MCF 10A (cell line): ENCODE results near the gene APOL4. TPM values are rescaled to one million over a fixed set of nuclear protein-coding genes. Genes with fewer than 3 reads are reported as not detected.

Experiments
- BruUV-seq: library from RNA; stranded (reverse); fragments of 400-500 nt; replicated peaks from 2 replicates; lab custom pipeline; 2021; lab: Mats Ljungman, UMichigan
- CTCF ChIA-PET: fragments of 300-600 bp; sonication (Branson Sonifier 250); formaldehyde crosslinking; extraction: SDS; loops from one replicate; lab custom pipeline; 2021; ENCODE audit warnings: antibody characterized with exemption, inconsistent platforms; lab: Yijun Ruan, JAX
- POLR2A ChIA-PET: fragments of 300-600, 350-650 bp; sonication (Branson Sonifier 250); formaldehyde crosslinking; extraction: SDS; loops from one replicate; lab custom pipeline; 2020; ENCODE audit warnings: antibody characterized with exemption, inconsistent platforms; lab: Yijun Ruan, JAX
- DNase-seq: peaks from one replicate; pipeline ENCODE4 v3.0.0-alpha.2; 2018; ENCODE audit not compliant: unreplicated experiment
- H3K27ac Mint-ChIP-seq: one replicate; pipeline ENCODE4 v1.8.0; 2022; ENCODE audit warnings: mild to moderate bottlenecking, low read depth, mixed read lengths; ENCODE audit not compliant: unreplicated experiment
- H3K27me3 Mint-ChIP-seq: one replicate; pipeline ENCODE4 v1.8.0; 2022; ENCODE audit warnings: mixed read lengths; ENCODE audit not compliant: insufficient read depth, unreplicated experiment
- H3K36me3 Mint-ChIP-seq: one replicate; pipeline ENCODE4 v1.8.0; 2022; ENCODE audit warnings: mild to moderate bottlenecking, moderate library complexity, mixed read lengths; ENCODE audit not compliant: insufficient read depth, unreplicated experiment
- H3K4me1 Mint-ChIP-seq: one replicate; pipeline ENCODE4 v1.8.0; 2022; ENCODE audit warnings: mixed read lengths; ENCODE audit not compliant: insufficient read depth, unreplicated experiment
- H3K4me3 Mint-ChIP-seq: one replicate; pipeline ENCODE4 v1.8.0; 2022; ENCODE audit warnings: mild to moderate bottlenecking, moderate library complexity, mixed read lengths; ENCODE audit not compliant: unreplicated experiment
- H3K9me3 Mint-ChIP-seq: one replicate; pipeline ENCODE4 v1.8.0; 2022; ENCODE audit warnings: mixed read lengths; ENCODE audit not compliant: unreplicated experiment
- CTCF ChIP-seq: fragments of 200-600 bp; IDR thresholded peaks from one replicate; pipeline ENCODE4 v1.8.0; 2022; ENCODE audit warnings: antibody characterized with exemption, mild to moderate bottlenecking; ENCODE audit not compliant: unreplicated experiment
- intact Hi-C: fragments of 100-400 bp; cut with micrococcal nuclease; formaldehyde crosslinking; loops from 2 replicates; pipeline ENCODE4 v1.14.1; 2022
- total RNA-seq: library from RNA; stranded (reverse); gene quantifications from 2 replicates; pipeline ENCODE4 v1.2.3, GENCODE V29; 2022

The APOL4 gene
- total RNA-seq, 1 experiment from 2014 or later = not detected

GRCh38 chr22:36149441-36149840, 52.2 kb downstream of the APOL4 start:
- Mint-ChIP-seq H3K4me1 (peaks cover 36% of the 10 kb centered on the region), H3K36me3 (peaks cover 4% of the 10 kb centered on the region), H3K27me3 (no peaks in the 10 kb centered on the region), H3K4me3 (no peak overlapping the region), H3K27ac (no peak overlapping the region), H3K9me3 (no peaks in the 10 kb centered on the region)
- intact Hi-C loops = no loop called here
- BruUV-seq = no TSS peak
- peak; percentile 14 for DNase-seq
- TF ChIP-seq CTCF = no peak
- ChIA-PET CTCF (no interaction called here), POLR2A (no interaction called here)

- Mint-ChIP-seq H3K27me3 (peaks cover under 1% of the 10 kb centered on the region), H3K27ac (peak overlapping the region; percentile 53), H3K9me3 (no peaks in the 10 kb centered on the region), H3K4me1 (peaks cover 36% of the 10 kb centered on the region), H3K4me3 (no peak overlapping the region), H3K36me3 (peaks cover 4% of the 10 kb centered on the region)
- no TSS peak for BruUV-seq
- no peak for DNase-seq
- POLR2A ChIA-PET = interaction anchor here (0.7 kb wide), 1 partner anchor 318 kb away, joined by 3 read pairs; no protein-coding TSS in a partner anchor
- CTCF ChIA-PET = interaction anchor here (0.8 kb wide), 1 partner anchor 43 kb away, joined by 4 read pairs; no protein-coding TSS in a partner anchor
- intact Hi-C loops = no loop called here
- no peak for TF ChIP-seq CTCF
These were observed 53.2 kb downstream of the APOL4 start for GRCh38 chr22:36148411-36148810.

DNA sequence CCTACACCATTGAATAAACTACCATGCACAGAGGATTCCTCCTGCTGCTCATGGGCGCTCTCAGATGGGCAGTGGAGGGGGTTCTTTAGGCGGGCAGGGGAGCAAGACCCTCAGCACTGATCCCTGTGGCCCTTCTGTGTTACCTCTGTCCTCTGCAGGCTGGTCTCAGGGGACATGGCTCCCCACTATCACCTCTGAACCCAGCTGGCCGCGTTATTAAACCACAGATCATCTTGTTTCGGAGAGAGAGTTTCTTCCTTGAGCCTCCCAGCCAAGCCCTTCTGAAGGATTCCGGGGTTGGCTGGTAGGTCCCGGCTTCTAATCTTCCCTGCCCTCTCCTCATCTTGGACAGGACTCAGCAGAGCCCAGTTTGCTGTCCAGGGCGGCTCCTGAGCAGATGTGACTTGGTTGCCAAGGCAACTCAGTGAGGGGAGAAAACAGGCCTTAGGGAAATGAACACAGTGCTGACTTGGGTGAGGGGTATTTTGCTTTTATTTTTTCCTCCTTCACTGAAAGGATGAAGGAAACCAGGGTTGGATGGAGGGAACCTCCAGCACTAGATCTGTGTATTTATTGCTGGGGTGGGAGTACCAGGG, 54.3 kb downstream of the APOL4 start:
- ChIA-PET POLR2A (no interaction called here), CTCF (interaction anchor here (0.8 to 1.1 kb wide), 2 partner anchors 35 to 44 kb away, joined by 3 to 4 read pairs; no protein-coding TSS in a partner anchor)
- peaks cover 36% of the 10 kb centered on the region for H3K4me1 Mint-ChIP-seq

More for the DNA sequence above, 54.3 kb downstream of the APOL4 start:
- Mint-ChIP-seq H3K9me3 (no peaks in the 10 kb centered on the region), H3K27ac (peak overlapping the region; percentile 53), H3K27me3 (peaks cover 12% of the 10 kb centered on the region), H3K36me3 (peaks cover 9% of the 10 kb centered on the region), H3K4me3 (no peak overlapping the region)
- TF ChIP-seq CTCF = no peak
- no TSS peak for BruUV-seq
- intact Hi-C loops = no loop called here
- DNase-seq = no peak
